ENCODE results near the gene CIAO2A.
A peak's percentile ranks its signal among the peaks of the same experiment; 100 is the strongest.

The CIAO2A gene

GRCh38 chr15:64100958-64101357, 7.3 kb upstream of the CIAO2A start:
- no peak for TF ChIP-seq CTCF (IDR thresholded peaks at IDR 0.05; ENCODE audit: low read length, missing control alignments)
- H3K4me3 ChIP-seq (replicated peaks; ENCODE audit: low read depth, low read length), result no peak overlapping the region

GRCh38 chr15:64099379-64099778, 5.7 kb upstream of the CIAO2A start:
- no peak for TF ChIP-seq CTCF (IDR thresholded peaks at IDR 0.05; ENCODE audit: low read length, missing control alignments)
- no peak for DNase-seq (ENCODE audit: low read depth)
- H3K4me3 ChIP-seq (replicated peaks; ENCODE audit: low read depth, low read length), result no peak overlapping the region

More at GRCh38 chr15:64100958-64101357, 7.3 kb upstream of the CIAO2A start:
- no peak for DNase-seq (ENCODE audit: low read depth)

- H3K4me3 ChIP-seq (replicated peaks; ENCODE audit: low read depth, low read length), result peak overlapping the region; percentile 93
- peak; percentile 31 for TF ChIP-seq CTCF (IDR thresholded peaks at IDR 0.05; ENCODE audit: low read length, missing control alignments)
- DNase-seq (ENCODE audit: low read depth), result peak; percentile 64
Observed at GRCh38 chr15:64096668-64097384, 3.2 kb upstream of the CIAO2A start.

GRCh38 chr15:64095795-64096667, 2.4 kb upstream of the CIAO2A start, which contains the start of gene SNX1:
TSS of gene SNX1 (plus strand) at chr15:64095982. CDS start at chr15:64096014, 32 bp downstream.
- peak within 1 kb of the TSS; percentile 93 for H3K4me3 ChIP-seq (replicated peaks; ENCODE audit: low read depth, low read length)
- no peak for TF ChIP-seq CTCF (IDR thresholded peaks at IDR 0.05; ENCODE audit: low read length, missing control alignments)
- peak; percentile 96 for DNase-seq (ENCODE audit: low read depth)

GRCh38 chr15:64095431-64095794, 1.8 kb upstream of the CIAO2A start:
- H3K4me3 ChIP-seq (replicated peaks; ENCODE audit: low read depth, low read length), result peak overlapping the region; percentile 93
- TF ChIP-seq CTCF (IDR thresholded peaks at IDR 0.05; ENCODE audit: low read length, missing control alignments), result no peak
- no peak for DNase-seq (ENCODE audit: low read depth)

- TF ChIP-seq CTCF (IDR thresholded peaks at IDR 0.05; ENCODE audit: low read length, missing control alignments), result peak; percentile 10
- peak overlapping the region; percentile 86 for H3K4me3 ChIP-seq (replicated peaks; ENCODE audit: low read depth, low read length)
- peak; percentile 53 for DNase-seq (ENCODE audit: low read depth)
Observed at GRCh38 chr15:64092864-64093626, 593 bp downstream of the CIAO2A start.

Measured in fibroblast of pulmonary artery (primary cell).